HG03139 (cell line): ENCODE results near the gene LINC00632.
"Not testable (repeated sequence)": the region's sequence is repeated elsewhere in the genome, so short reads cannot be mapped to it uniquely, and the experiment has no call there.

Experiments used
- ATAC-seq: cut with Tn5 transposase; IDR thresholded peaks from one replicate; pipeline ENCODE4 v1.9.1; 2021; ENCODE audit not compliant: unreplicated experiment

The LINC00632 gene

GRCh38 chrX:140709421-140709846, at the start of gene LINC00632:
TSS of gene LINC00632 (plus strand) at chrX:140709759.
- no peak for ATAC-seq

GRCh38 chrX:140661643-140662042, 47.9 kb upstream of the LINC00632 start:
- no peak for ATAC-seq

- ATAC-seq, result no peak
Observed at GRCh38 chrX:140664939-140665338, 44.6 kb upstream of the LINC00632 start.

- ATAC-seq, result no peak
Observed at GRCh38 chrX:140672840-140673731, 36.5 kb upstream of the LINC00632 start.

GRCh38 chrX:140687706-140688105, 21.9 kb upstream of the LINC00632 start:
- ATAC-seq, result no peak

GRCh38 chrX:140691596-140691995, 18.0 kb upstream of the LINC00632 start:
- not testable (repeated sequence) for ATAC-seq

GRCh38 chrX:140697618-140698017, 11.9 kb upstream of the LINC00632 start:
- ATAC-seq, result no peak

GRCh38 chrX:140701480-140701879, 8.1 kb upstream of the LINC00632 start:
- ATAC-seq, result no peak

GRCh38 chrX:140710710-140711109, 1.2 kb downstream of the LINC00632 start:
- ATAC-seq, result no peak

- ATAC-seq, result no peak
Observed at GRCh38 chrX:140711894-140712293, 2.3 kb downstream of the LINC00632 start.

GRCh38 chrX:140712413-140713173, 3.0 kb downstream of the LINC00632 start:
- no peak for ATAC-seq

GRCh38 chrX:140713174-140713539, 3.6 kb downstream of the LINC00632 start:
- no peak for ATAC-seq

- no peak for ATAC-seq
Observed at GRCh38 chrX:140715787-140716186, 6.2 kb downstream of the LINC00632 start.

GRCh38 chrX:140723121-140723715, 13.7 kb downstream of the LINC00632 start:
- ATAC-seq, result no peak

GRCh38 chrX:140724309-140724708, 14.8 kb downstream of the LINC00632 start:
- ATAC-seq, result no peak

GRCh38 chrX:140724736-140725135, 15.2 kb downstream of the LINC00632 start:
- ATAC-seq, result no peak

GRCh38 chrX:140725500-140725899, 15.9 kb downstream of the LINC00632 start:
- no peak for ATAC-seq

- peak; percentile 80 for ATAC-seq
Observed at GRCh38 chrX:140733766-140734342, 24.3 kb downstream of the LINC00632 start.

GRCh38 chrX:140744085-140744484, 34.5 kb downstream of the LINC00632 start:
- ATAC-seq, result no peak

- no peak for ATAC-seq
Observed at GRCh38 chrX:140756941-140757340, 47.4 kb downstream of the LINC00632 start.

GRCh38 chrX:140762061-140762460, 52.5 kb downstream of the LINC00632 start:
- peak; percentile 89 for ATAC-seq
